Neutrophil (primary cell): ENCODE data around the gene DROSHA.
"Not testable (repeated sequence)": the region's sequence is repeated elsewhere in the genome, so short reads cannot be mapped to it uniquely, and the experiment has no call there.

Source experiments
- H3K27ac ChIP-seq: fragments of 200-600 bp; sonication (generic); 2 replicates; pipeline ENCODE4 v1.5.1; 2016; ENCODE audit warnings: mild to moderate bottlenecking, moderate library complexity
- H3K27me3 ChIP-seq: fragments of 200-600 bp; sonication (generic); 2 replicates; pipeline ENCODE4 v1.6.0; 2016; ENCODE audit warnings: mild to moderate bottlenecking
- H3K36me3 ChIP-seq: fragments of 200-600 bp; sonication (generic); 2 replicates; pipeline ENCODE4 v1.5.1; 2017
- H3K4me1 ChIP-seq, 2 experiments: fragments of 200-600 bp in 1 of 2; sonication (generic) in 1 of 2; 1 replicate in 1 of 2; 2 replicates in 1 of 2; pipeline versions ENCODE4 v1.5.1 to v1.6.1; 2013 to 2016; ENCODE audit warnings: low read depth in 1 of 2, low read length in 1 of 2, mild to moderate bottlenecking in 1 of 2, moderate library complexity in 1 of 2; ENCODE audit not compliant: control insufficient read depth in 1 of 2, insufficient read depth in 1 of 2
- H3K4me3 ChIP-seq, 2 experiments: fragments of 200-600 bp in 1 of 2; sonication (generic) in 1 of 2; 1 replicate in 1 of 2; 2 replicates in 1 of 2; pipeline ENCODE4 v1.5.1; 2013 to 2016; ENCODE audit warnings: low read depth in 1 of 2, low read length in 1 of 2, mild to moderate bottlenecking in 1 of 2, moderate library complexity in 1 of 2
- H3K9me3 ChIP-seq: fragments of 200-600 bp; sonication (generic); 2 replicates; pipeline ENCODE4 v1.5.1; 2016
- TF ChIP-seq, protein P1 (sequence below): fragments of 200-600 bp; sonication (generic); IDR thresholded peaks from 2 replicates; pipeline ENCODE4 v1.5.1; 2016; ENCODE audit warnings: antibody characterized with exemption

The DROSHA gene

DNA sequence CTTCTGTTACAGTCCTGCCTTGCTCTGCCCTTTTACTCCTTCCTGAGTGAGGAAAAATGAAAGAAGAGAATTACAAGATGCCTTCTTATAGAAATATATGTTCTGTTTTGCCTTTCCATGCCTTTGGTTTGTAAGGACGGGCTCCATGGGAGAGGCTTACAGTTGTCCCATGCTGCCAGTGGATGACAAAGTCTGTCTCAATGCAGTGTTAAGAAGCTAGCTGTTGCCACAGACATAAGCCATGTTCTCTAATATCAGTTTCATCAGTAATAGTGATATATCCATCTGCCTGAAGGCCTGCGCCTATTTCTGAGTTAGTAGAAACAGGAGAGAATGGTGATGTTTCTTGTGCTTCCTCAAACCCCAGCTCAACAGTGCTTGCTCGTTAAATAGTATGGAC, 28.0 kb upstream of the DROSHA start:
- H3K36me3 ChIP-seq, result peaks cover 18% of the 10 kb centered on the region
- H3K9me3 ChIP-seq, result no peaks in the 10 kb centered on the region
- H3K4me1 ChIP-seq, result no peaks in the 10 kb centered on the region
- TF ChIP-seq, protein P1, sequence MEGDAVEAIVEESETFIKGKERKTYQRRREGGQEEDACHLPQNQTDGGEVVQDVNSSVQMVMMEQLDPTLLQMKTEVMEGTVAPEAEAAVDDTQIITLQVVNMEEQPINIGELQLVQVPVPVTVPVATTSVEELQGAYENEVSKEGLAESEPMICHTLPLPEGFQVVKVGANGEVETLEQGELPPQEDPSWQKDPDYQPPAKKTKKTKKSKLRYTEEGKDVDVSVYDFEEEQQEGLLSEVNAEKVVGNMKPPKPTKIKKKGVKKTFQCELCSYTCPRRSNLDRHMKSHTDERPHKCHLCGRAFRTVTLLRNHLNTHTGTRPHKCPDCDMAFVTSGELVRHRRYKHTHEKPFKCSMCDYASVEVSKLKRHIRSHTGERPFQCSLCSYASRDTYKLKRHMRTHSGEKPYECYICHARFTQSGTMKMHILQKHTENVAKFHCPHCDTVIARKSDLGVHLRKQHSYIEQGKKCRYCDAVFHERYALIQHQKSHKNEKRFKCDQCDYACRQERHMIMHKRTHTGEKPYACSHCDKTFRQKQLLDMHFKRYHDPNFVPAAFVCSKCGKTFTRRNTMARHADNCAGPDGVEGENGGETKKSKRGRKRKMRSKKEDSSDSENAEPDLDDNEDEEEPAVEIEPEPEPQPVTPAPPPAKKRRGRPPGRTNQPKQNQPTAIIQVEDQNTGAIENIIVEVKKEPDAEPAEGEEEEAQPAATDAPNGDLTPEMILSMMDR, result no peak
- no peaks in the 10 kb centered on the region for H3K27me3 ChIP-seq
- H3K4me3 ChIP-seq, result no peak overlapping the region
- H3K27ac ChIP-seq, result no peak overlapping the region

DNA sequence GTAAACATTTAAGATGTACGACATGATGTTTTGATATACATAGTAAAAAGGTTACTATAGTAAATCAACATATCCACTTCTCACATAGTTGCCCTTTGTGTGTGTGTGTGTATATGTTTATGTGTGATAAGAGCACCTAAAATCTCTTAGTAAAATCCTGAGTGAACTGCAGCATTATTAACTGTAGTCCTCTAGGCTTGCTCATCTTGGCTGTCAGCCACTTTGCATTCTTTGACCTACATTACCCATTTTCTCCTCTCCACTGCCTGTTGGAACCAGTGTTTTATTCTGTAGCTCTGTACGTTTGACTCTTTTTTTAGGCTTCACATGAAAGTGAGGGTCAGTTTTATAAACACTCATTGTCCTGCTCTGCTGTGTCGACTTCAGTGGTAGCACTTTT, 24.6 kb upstream of the DROSHA start:
- H3K27ac ChIP-seq, result no peak overlapping the region

DNA sequence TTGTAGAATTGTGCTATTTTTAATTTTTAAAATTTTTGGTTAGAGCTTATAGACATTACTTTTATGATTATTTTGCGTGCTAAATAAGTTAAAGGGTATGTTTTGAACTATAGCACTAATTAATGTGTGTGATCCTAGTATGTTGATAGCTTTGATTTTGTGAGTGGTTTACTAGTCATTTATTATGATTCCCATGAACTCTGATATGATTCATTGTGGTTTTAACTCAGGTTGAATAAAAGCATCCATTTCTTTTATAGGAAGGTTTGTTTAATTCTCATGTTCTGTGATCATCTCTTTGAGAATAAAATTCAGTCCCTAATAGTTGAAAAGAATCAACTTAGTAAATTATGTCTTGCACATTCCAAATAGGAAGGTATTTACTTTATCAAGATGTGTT, 22.7 kb upstream of the DROSHA start:
- TF ChIP-seq, protein P1, result no peak
- H3K9me3 ChIP-seq, result no peaks in the 10 kb centered on the region
- no peak overlapping the region for H3K4me3 ChIP-seq
- H3K27me3 ChIP-seq, result no peaks in the 10 kb centered on the region
- H3K4me1 ChIP-seq, result no peaks in the 10 kb centered on the region
- H3K36me3 ChIP-seq, result peaks cover 63% of the 10 kb centered on the region
- no peak overlapping the region for H3K27ac ChIP-seq

More for the DNA sequence above, 24.6 kb upstream of the DROSHA start:
- no peaks in the 10 kb centered on the region for H3K4me1 ChIP-seq
- no peaks in the 10 kb centered on the region for H3K9me3 ChIP-seq
- H3K36me3 ChIP-seq, result peaks cover 52% of the 10 kb centered on the region
- H3K4me3 ChIP-seq, result no peak overlapping the region
- TF ChIP-seq, protein P1, result no peak
- no peaks in the 10 kb centered on the region for H3K27me3 ChIP-seq

DNA sequence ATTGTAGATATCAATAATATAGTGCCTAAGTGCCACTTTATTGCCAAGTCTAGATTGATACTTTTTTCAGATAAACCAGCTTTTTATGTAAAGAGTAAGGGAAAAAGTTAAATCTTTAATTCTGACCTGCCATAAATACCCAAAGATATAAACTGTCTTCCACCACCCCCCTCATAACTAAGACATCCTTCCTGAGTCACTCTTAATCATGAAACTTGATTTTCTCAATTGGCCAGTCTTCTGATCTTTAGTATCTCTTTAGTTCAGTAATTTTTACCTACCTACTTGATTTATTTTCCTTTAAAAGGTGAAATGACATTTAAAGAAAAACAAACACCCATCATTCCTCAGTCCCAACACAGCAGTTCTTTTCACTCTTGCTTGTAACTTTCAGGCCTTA, 22.0 kb upstream of the DROSHA start:
- H3K27ac ChIP-seq, result no peak overlapping the region
- TF ChIP-seq, protein P1, result no peak
- no peaks in the 10 kb centered on the region for H3K4me1 ChIP-seq
- no peaks in the 10 kb centered on the region for H3K27me3 ChIP-seq
- peaks cover 69% of the 10 kb centered on the region for H3K36me3 ChIP-seq
- no peaks in the 10 kb centered on the region for H3K9me3 ChIP-seq
- H3K4me3 ChIP-seq, result no peak overlapping the region

DNA sequence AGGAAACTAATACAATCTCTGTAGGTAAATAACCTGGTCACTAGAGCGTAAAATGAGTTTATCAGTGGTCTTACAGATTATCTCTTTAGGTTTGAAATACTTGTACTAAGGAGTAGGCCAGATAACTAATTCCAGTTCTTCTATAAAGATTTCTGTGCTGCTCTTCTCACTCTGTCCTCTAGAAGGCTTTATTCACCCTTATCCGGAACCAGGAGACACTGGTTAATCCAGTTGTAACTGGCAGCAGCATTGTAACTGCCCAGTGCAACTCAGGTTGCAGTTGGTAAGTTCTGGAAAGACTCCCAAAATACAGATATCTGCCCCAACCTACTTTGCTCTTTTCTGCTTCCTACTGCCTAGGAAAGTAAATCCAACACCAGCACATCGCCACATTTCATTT, 20.0 kb upstream of the DROSHA start:
- Histone ChIP-seq H3K27me3 (no peaks in the 10 kb centered on the region), H3K4me3 (no peak overlapping the region), H3K36me3 (peaks cover 84% of the 10 kb centered on the region), H3K9me3 (no peaks in the 10 kb centered on the region), H3K4me1 (no peaks in the 10 kb centered on the region), H3K27ac (no peak overlapping the region)
- TF ChIP-seq, protein P1, result no peak

DNA sequence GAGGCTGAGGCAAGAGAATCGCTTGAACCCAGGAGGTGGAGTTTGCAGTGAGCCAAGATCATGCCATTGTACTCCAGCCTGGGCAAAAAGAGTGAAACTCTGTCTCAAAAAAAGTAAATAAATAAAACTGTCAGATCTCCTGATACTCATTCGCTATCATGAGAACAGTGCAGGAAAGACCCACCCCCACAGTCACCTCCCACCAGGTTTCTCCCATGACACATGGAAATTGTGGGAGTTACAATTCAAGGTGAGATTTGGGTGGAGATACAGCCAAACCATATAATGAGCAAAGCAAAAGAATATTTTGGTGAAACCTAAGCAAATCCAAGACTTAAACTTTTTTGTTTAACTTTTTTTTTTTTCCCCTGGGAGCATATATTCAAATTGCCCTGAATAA, 17.2 kb upstream of the DROSHA start:
- H3K4me3 ChIP-seq, H3K27me3 ChIP-seq, H3K4me1 ChIP-seq, H3K9me3 ChIP-seq, H3K27ac ChIP-seq: not testable (repeated sequence)
- peaks cover 89% of the 10 kb centered on the region for H3K36me3 ChIP-seq
